WTC11 (cell line): Measurements from ENCODE around the gene ZNF300. TPM values are rescaled to one million over a fixed set of nuclear protein-coding genes. Genes with fewer than 3 reads are reported as not detected.

Experiments used
- ATAC-seq: fragments of 200-7000 bp; cut with Tn5 transposase; 2 replicates; pipeline ENCODE4 v1.10.0; 2021; ENCODE audit warnings: mild to moderate bottlenecking, moderate library complexity
- CTCF ChIA-PET: fragments of 300-600 bp; sonication (Branson Sonifier 250); formaldehyde crosslinking; loops from one replicate; lab custom pipeline; 2021; ENCODE audit warnings: antibody characterized with exemption; lab: Charles Lee
- POLR2A ChIA-PET: fragments of 350-600 bp; sonication (Branson Sonifier 250); formaldehyde crosslinking; loops from one replicate; lab custom pipeline; 2021; ENCODE audit warnings: antibody characterized with exemption; lab: Charles Lee
- DNase-seq: peaks from one replicate; pipeline ENCODE4 v3.0.0; 2021; ENCODE audit warnings: low spot score
- H3K27ac Mint-ChIP-seq: 2 replicates; pipeline ENCODE4 v1.8.0; 2021; ENCODE audit warnings: mixed read lengths
- H3K27me3 Mint-ChIP-seq: 2 replicates; pipeline ENCODE4 v1.8.0; 2021; ENCODE audit warnings: low read depth, mild to moderate bottlenecking, moderate library complexity, mixed read lengths
- H3K36me3 Mint-ChIP-seq: 2 replicates; pipeline ENCODE4 v1.8.0; 2021; ENCODE audit warnings: mixed read lengths
- H3K4me1 Mint-ChIP-seq: 2 replicates; pipeline ENCODE4 v1.8.0; 2022; ENCODE audit warnings: mixed read lengths
- H3K4me3 Mint-ChIP-seq: 2 replicates; pipeline ENCODE4 v1.8.0; 2021; ENCODE audit warnings: mild to moderate bottlenecking, moderate library complexity, mixed read lengths
- H3K9me3 Mint-ChIP-seq: 2 replicates; pipeline ENCODE4 v1.8.0; 2021; ENCODE audit warnings: mixed read lengths
- AR ChIP-seq: fragments of 250-450 bp; sonication (Bioruptor Pico); IDR thresholded peaks from 2 replicates; pipeline ENCODE4 v1.9.0; 2021; ENCODE audit warnings: mild to moderate bottlenecking
- CREB1 ChIP-seq: sonication (generic); formaldehyde crosslinking; IDR thresholded peaks from 2 replicates; pipeline ENCODE4 v1.8.0; 2023; ENCODE audit warnings: mild to moderate bottlenecking, missing genetic modification reagents
- ESRRA ChIP-seq: sonication (generic); formaldehyde crosslinking; IDR thresholded peaks from 2 replicates; pipeline ENCODE4 v1.8.1; 2022; ENCODE audit warnings: mild to moderate bottlenecking, missing genetic modification reagents, borderline replicate concordance
- ETV6 ChIP-seq: sonication (generic); formaldehyde crosslinking; IDR thresholded peaks from 2 replicates; pipeline ENCODE4 v1.8.1; 2022; ENCODE audit warnings: mild to moderate bottlenecking, missing genetic modification reagents
- GABPB1 ChIP-seq: sonication (generic); formaldehyde crosslinking; IDR thresholded peaks from 2 replicates; pipeline ENCODE4 v1.8.1; 2023; ENCODE audit warnings: mild to moderate bottlenecking, missing genetic modification reagents
- HMGA2 ChIP-seq: fragments of 250-450 bp; sonication (Bioruptor Pico); IDR thresholded peaks from 2 replicates; pipeline ENCODE4 v1.4.0; 2021; ENCODE audit warnings: mild to moderate bottlenecking, moderate library complexity
- JAZF1 ChIP-seq: fragments of 250-450 bp; sonication (Bioruptor Pico); IDR thresholded peaks from 2 replicates; pipeline ENCODE4 v1.9.0; 2021; ENCODE audit warnings: moderate library complexity, mild to moderate bottlenecking, inconsistent platforms
- MLX ChIP-seq: sonication (generic); formaldehyde crosslinking; IDR thresholded peaks from 2 replicates; pipeline ENCODE4 v1.8.1; 2023; ENCODE audit warnings: mild to moderate bottlenecking, missing genetic modification reagents, moderate library complexity
- NR3C1 ChIP-seq: sonication (generic); formaldehyde crosslinking; conservative IDR thresholded peaks from 2 replicates; pipeline ENCODE4 v1.8.1; 2023; ENCODE audit warnings: low read depth, mild to moderate bottlenecking, missing genetic modification reagents
- OVOL2 ChIP-seq: fragments of 250-450 bp; sonication (Bioruptor Pico); IDR thresholded peaks from 2 replicates; pipeline ENCODE4 v1.9.0; 2021; ENCODE audit warnings: mild to moderate bottlenecking, borderline replicate concordance
- SMAD4 ChIP-seq: sonication (generic); formaldehyde crosslinking; IDR thresholded peaks from 2 replicates; pipeline ENCODE4 v1.8.0; 2022; ENCODE audit warnings: mild to moderate bottlenecking, missing genetic modification reagents
- STAT6 ChIP-seq: sonication (generic); formaldehyde crosslinking; conservative IDR thresholded peaks from 2 replicates; pipeline ENCODE4 v1.8.1; 2023; ENCODE audit warnings: mild to moderate bottlenecking, low read depth, missing genetic modification reagents, moderate library complexity
- ZBTB43 ChIP-seq: sonication (generic); formaldehyde crosslinking; IDR thresholded peaks from 2 replicates; pipeline ENCODE4 v1.8.1; 2023; ENCODE audit warnings: mild to moderate bottlenecking, missing genetic modification reagents
- ZMAT4 ChIP-seq: fragments of 250-450 bp; sonication (Bioruptor Pico); IDR thresholded peaks from 2 replicates; pipeline ENCODE4 v1.9.0; 2021; ENCODE audit warnings: mild to moderate bottlenecking
- ZNF121 ChIP-seq: sonication (generic); formaldehyde crosslinking; IDR thresholded peaks from 2 replicates; pipeline ENCODE4 v1.8.0; 2023; ENCODE audit warnings: missing genetic modification reagents
- ZNF138 ChIP-seq: sonication (generic); formaldehyde crosslinking; conservative IDR thresholded peaks from 2 replicates; pipeline ENCODE4 v1.8.1; 2022; ENCODE audit warnings: mild to moderate bottlenecking, moderate library complexity, missing genetic modification reagents
- ZNF317 ChIP-seq: sonication (generic); formaldehyde crosslinking; IDR thresholded peaks from 2 replicates; pipeline ENCODE4 v1.8.1; 2023; ENCODE audit warnings: low read depth, mild to moderate bottlenecking, moderate library complexity, missing genetic modification reagents, borderline replicate concordance
- ZNF416 ChIP-seq: fragments of 250-450 bp; sonication (Bioruptor Pico); IDR thresholded peaks from 2 replicates; pipeline ENCODE4 v1.9.0; 2021; ENCODE audit warnings: mild to moderate bottlenecking, inconsistent platforms
- ZNF425 ChIP-seq: fragments of 250-450 bp; sonication (Bioruptor Pico); conservative IDR thresholded peaks from 2 replicates; pipeline ENCODE4 v1.9.0; 2021; ENCODE audit warnings: mild to moderate bottlenecking
- ZNF512 ChIP-seq: sonication (generic); formaldehyde crosslinking; IDR thresholded peaks from 2 replicates; pipeline ENCODE4 v1.8.1; 2022; ENCODE audit warnings: missing genetic modification reagents, borderline replicate concordance
- total RNA-seq: library from RNA; stranded (reverse); gene quantifications from 3 replicates; pipeline ENCODE4 v1.2.3, GENCODE V29; 2021

ZNF300 gene
- total RNA-seq, 1 experiment from 2014 or later: 17.9 TPM

- Mint-ChIP-seq H3K27ac (no peak overlapping the region), H3K4me3 (no peak overlapping the region)
- TF ChIP-seq AR (CRISPR knock-in tag) (no peak), OVOL2 (CRISPR knock-in tag) (no peak), ZNF317 (CRISPR knock-in tag) (no peak), NR3C1 (CRISPR knock-in tag) (no peak), ZBTB43 (CRISPR knock-in tag) (no peak), SMAD4 (CRISPR knock-in tag) (no peak), CREB1 (CRISPR knock-in tag) (no peak), JAZF1 (CRISPR knock-in tag) (no peak), HMGA2 (no peak), ETV6 (CRISPR knock-in tag) (no peak), STAT6 (no peak), MLX (no peak), ZNF416 (CRISPR knock-in tag) (no peak), ZNF121 (CRISPR knock-in tag) (no peak), ZNF138 (CRISPR knock-in tag) (no peak), ZMAT4 (CRISPR knock-in tag) (no peak), ESRRA (CRISPR knock-in tag) (no peak), GABPB1 (CRISPR knock-in tag) (no peak), ZNF512 (CRISPR knock-in tag) (no peak), ZNF425 (CRISPR knock-in tag) (no peak)
- TF ChIP-seq, all 79 proteins: peak for 0
- ChIA-PET CTCF (no interaction called here), POLR2A (no interaction called here)
- DNase-seq: no peak
- H3K9me3 Mint-ChIP-seq: peaks cover 87% of the 10 kb centered on the region
- H3K36me3 Mint-ChIP-seq: peaks cover 13% of the 10 kb centered on the region
- peaks cover 26% of the 10 kb centered on the region for H3K27me3 Mint-ChIP-seq
- ATAC-seq: no peak
- H3K4me1 Mint-ChIP-seq: no peaks in the 10 kb centered on the region
Measured at GRCh38 chr5:150918613-150919012, 13.8 kb upstream of the ZNF300 start.
